Measurements from ENCODE around the gene MYD88. TPM values are rescaled to one million over a fixed set of nuclear protein-coding genes. Genes with fewer than 3 reads are reported as not detected.

The MYD88 gene
- total RNA-seq, 1 experiment from 2014 or later, result 14.8 TPM

- H3K79me2 ChIP-seq (ENCODE audit: insufficient read depth, low read length), result no peaks in the 10 kb centered on the region
- ChIA-PET POLR2A (no interaction called here), CTCF (no interaction called here), RAD21 (ENCODE audit: low non-redundant PET in 1 of 2, low total read pairs in 2 of 2, uncharacterized antibody in 2 of 2, unreplicated experiment in 2 of 2) (no interaction called here)
- BruUV-seq (replicated peaks), result no TSS peak
- no peaks in the 10 kb centered on the region for H4K20me1 ChIP-seq (ENCODE audit: insufficient read depth)
- no peak overlapping the region for H2AFZ ChIP-seq (ENCODE audit: low read depth, low read length, poor library complexity, severe bottlenecking)
- no peak for DNase-seq (ENCODE audit: low read depth, low spot score)
- H3K9me3 ChIP-seq (ENCODE audit: control insufficient read depth in 1 of 2, insufficient read depth in 1 of 2, low read depth in 1 of 2, low read length in 2 of 2), result no peaks in the 10 kb centered on the region
- H3K27ac ChIP-seq (ENCODE audit: low read depth, low read length), result no peak overlapping the region
- no peak for ATAC-seq
- no peak overlapping the region for H3K4me3 ChIP-seq (replicated peaks in 1 of 2; ENCODE audit: low read depth in 1 of 2, low read length in 2 of 2)
- H3K9ac ChIP-seq (ENCODE audit: low read length), result no peak overlapping the region
- peaks cover 5 to 6% of the 10 kb centered on the region in 2 experiments; a peak in 3 of 4 replicates for H3K4me1 ChIP-seq (ENCODE audit: control insufficient read depth in 1 of 2, insufficient read depth in 2 of 2, low read length in 2 of 2)
- TF ChIP-seq ATF3 (IDR thresholded peaks at IDR 0.05), result no peak
- TF ChIP-seq SRF (IDR thresholded peaks at IDR 0.05; ENCODE audit: low read depth), result no peak
- no peak for TF ChIP-seq ZNF274 (IDR thresholded peaks at IDR 0.05; ENCODE audit: low read depth, low read length)
- no peak for TF ChIP-seq EZH2 (IDR thresholded peaks at IDR 0.05)
- TF ChIP-seq CEBPB (IDR thresholded peaks at IDR 0.05; ENCODE audit: low read depth), result no peak
- no peak for TF ChIP-seq CTCF (IDR thresholded peaks at IDR 0.05 in 2 of 3, conservative IDR thresholded peaks at IDR 0.05 in 1 of 3; ENCODE audit: borderline replicate concordance in 1 of 3, insufficient read depth in 1 of 3, low read depth in 2 of 3, low read length in 2 of 3)
- TF ChIP-seq ZBTB33 (IDR thresholded peaks at IDR 0.05; ENCODE audit: extremely low read depth, insufficient replicate concordance, low read length), result no peak
- TF ChIP-seq YY1 (IDR thresholded peaks at IDR 0.05; ENCODE audit: extremely low read depth, insufficient replicate concordance, low read depth, low read length), result no peak
- TF ChIP-seq ZFX (IDR thresholded peaks at IDR 0.05), result no peak
- no peak for TF ChIP-seq FOSL1 (IDR thresholded peaks at IDR 0.05; ENCODE audit: low read depth)
- TF ChIP-seq JUND (IDR thresholded peaks at IDR 0.05), result no peak
- TF ChIP-seq EZH2phosphoT487 (IDR thresholded peaks at IDR 0.05; ENCODE audit: borderline replicate concordance), result no peak
- no peaks in the 10 kb centered on the region for H3K9me2 ChIP-seq (ENCODE audit: insufficient read depth)
- intact Hi-C loops (cut with micrococcal nuclease), result loop anchor here (10.0 kb wide), 1 partner anchor 137 kb away; no protein-coding TSS in a partner anchor
- no peaks in the 10 kb centered on the region for H3K27me3 ChIP-seq (ENCODE audit: insufficient read depth, low read length)
- H3K36me3 ChIP-seq (ENCODE audit: control insufficient read depth in 1 of 2, insufficient read depth in 2 of 2, low read length in 2 of 2), result no peaks in the 10 kb centered on the region
- H3K4me2 ChIP-seq (ENCODE audit: low read length), result no peak overlapping the region
Measured at GRCh38 chr3:38111696-38112377, 26.6 kb upstream of the MYD88 start.
